HepG2 (cell line): Measurements from ENCODE around the gene GALNT15. TPM values are rescaled to one million over a fixed set of nuclear protein-coding genes. Genes with fewer than 3 reads are reported as not detected.

ENCODE experiments used
- AGO2 ChIP-seq: fragments of 200-400 bp; formaldehyde crosslinking; optimal IDR thresholded peaks from 2 replicates; pipeline ENCODE3; 2017; ENCODE audit warnings: mild to moderate bottlenecking, low read depth, low read length, moderate library complexity
- KDM6A ChIP-seq: IDR thresholded peaks from 2 replicates; pipeline ENCODE4 v1.6.1; 2016; ENCODE audit warnings: low read depth
- RCOR2 ChIP-seq: IDR thresholded peaks from 2 replicates; pipeline ENCODE4 v1.6.1; 2016; ENCODE audit warnings: missing biosample characterization, missing genetic modification reagents
- RELA ChIP-seq: sonication (generic); formaldehyde crosslinking; IDR thresholded peaks from 2 replicates; pipeline ENCODE4 v1.4.0; 2020; ENCODE audit warnings: missing genetic modification reagents
- SAFB2 ChIP-seq: sonication (generic); formaldehyde crosslinking; IDR thresholded peaks from 2 replicates; pipeline ENCODE4 v1.5.1; 2020; ENCODE audit warnings: missing genetic modification reagents, low read depth, mild to moderate bottlenecking, borderline replicate concordance
- SCMH1 ChIP-seq: sonication (generic); formaldehyde crosslinking; IDR thresholded peaks from 2 replicates; pipeline ENCODE4 v1.9.0; 2021; ENCODE audit warnings: missing genetic modification reagents, mild to moderate bottlenecking, borderline replicate concordance
- SP1 ChIP-seq, 2 experiments: fragments of 450-650 bp in 1 of 2; sonication (generic) in 1 of 2; formaldehyde crosslinking in 1 of 2; IDR thresholded peaks; 2 replicates each; pipeline versions ENCODE4 v1.4.0 to v1.6.1; 2016 to 2020; ENCODE audit warnings: missing genetic modification reagents in 1 of 2
- ZNF3 ChIP-seq: IDR thresholded peaks from 2 replicates; pipeline ENCODE4 v1.7.0; 2017; ENCODE audit warnings: inconsistent platforms
- ZNF562 ChIP-seq: sonication (generic); formaldehyde crosslinking; IDR thresholded peaks from 2 replicates; pipeline ENCODE4 v1.8.0; 2022; ENCODE audit warnings: missing genetic modification reagents, borderline replicate concordance
- polyA plus RNA-seq, 8 experiments: library from polyadenylated mRNA; depleted of rRNA in 3 of 8; stranded (reverse) in 7 of 8; unstranded in 1 of 8; fragments of >200 nt; fragmentation: Illumina TruSeq in 4 of 8; extraction: Trizol in 4 of 8; gene quantifications; 2 replicates each; pipeline versions ENCODE4 v1.2.1 to v1.2.3, GENCODE V29; 2011 to 2016; ENCODE audit warnings: low read depth in 4 of 8, missing spikeins in 1 of 8, mixed read lengths in 1 of 8; ENCODE audit not compliant: insufficient read depth in 1 of 8
- total RNA-seq, 5 experiments: library from RNA; depleted of rRNA; stranded (reverse); fragments of >200 nt; fragmentation: Illumina TruSeq; extraction: Trizol; gene quantifications; 2 replicates each; pipeline ENCODE4 v1.2.3, GENCODE V29; 2016; ENCODE audit warnings: low read depth in 1 of 5
- TF ChIP-seq, protein P1 (sequence below): IDR thresholded peaks from 2 replicates; pipeline ENCODE4 v1.6.1; 2016; ENCODE audit warnings: low read depth, missing genetic modification reagents, missing compliant biosample characterization
- TF ChIP-seq, protein P2 (sequence below): sonication (generic); formaldehyde crosslinking; IDR thresholded peaks from 2 replicates; pipeline ENCODE4 v1.5.1; 2020; ENCODE audit warnings: mild to moderate bottlenecking, moderate library complexity, missing genetic modification reagents
- TF ChIP-seq, protein P3 (sequence below): sonication (generic); formaldehyde crosslinking; IDR thresholded peaks from 2 replicates; pipeline ENCODE4; 2020; ENCODE audit warnings: missing genetic modification reagents, mild to moderate bottlenecking, borderline replicate concordance
- TF ChIP-seq, protein P4 (sequence below), 2 experiments: sonication (generic) in 1 of 2; formaldehyde crosslinking in 1 of 2; IDR thresholded peaks; 2 replicates each; pipeline versions ENCODE4 v1.4.0 to v1.6.1; 2016 to 2020; ENCODE audit warnings: borderline replicate concordance in 1 of 2, low read depth in 1 of 2, mild to moderate bottlenecking in 1 of 2, missing genetic modification reagents in 1 of 2

The GALNT15 gene
- total and polyA plus RNA-seq, 2 of the 13 experiments (the other 11 are each of a cell fraction or from before 2014, with no cell fraction given), result 0.02 to 0.04 TPM

DNA sequence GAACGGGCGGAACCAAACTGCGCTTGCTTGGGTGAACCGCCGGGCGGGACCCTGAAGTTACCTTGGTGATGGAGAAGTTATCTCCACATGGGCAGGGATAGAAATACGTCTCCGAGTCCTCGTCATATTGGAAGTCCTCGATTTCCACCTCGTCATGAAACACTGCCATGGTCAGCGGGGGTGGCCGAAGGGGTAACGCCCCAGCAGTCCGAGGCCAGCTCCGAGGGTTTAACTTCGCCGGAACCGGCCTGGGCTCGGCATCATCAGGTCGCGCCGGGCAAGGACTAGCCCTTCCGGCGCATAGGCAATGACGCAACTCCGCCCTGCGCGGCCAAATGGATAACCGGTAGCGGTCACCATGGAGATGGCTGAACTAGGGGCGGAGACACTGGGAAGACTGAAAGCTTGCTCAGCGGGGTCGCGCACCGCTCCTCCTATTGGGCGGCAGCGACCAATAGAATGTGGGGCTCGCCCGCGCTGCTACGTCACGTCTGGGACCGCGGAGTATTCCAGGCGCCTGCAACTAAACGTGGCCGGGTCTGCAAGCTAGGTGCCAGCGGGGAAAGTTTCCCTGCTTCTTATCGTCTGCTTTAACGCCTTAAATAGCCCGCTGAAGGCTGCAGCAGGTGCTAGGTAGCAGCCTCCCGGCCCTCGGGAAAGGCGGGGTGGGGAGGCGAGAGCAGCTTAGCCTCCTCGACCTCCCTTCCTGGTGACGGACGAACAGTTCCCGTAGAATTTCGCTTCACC is 90.4 kb downstream of the GALNT15 start, which contains the start of the genes DPH3 and OXNAD1 (continued):
- TF ChIP-seq, protein P1, sequence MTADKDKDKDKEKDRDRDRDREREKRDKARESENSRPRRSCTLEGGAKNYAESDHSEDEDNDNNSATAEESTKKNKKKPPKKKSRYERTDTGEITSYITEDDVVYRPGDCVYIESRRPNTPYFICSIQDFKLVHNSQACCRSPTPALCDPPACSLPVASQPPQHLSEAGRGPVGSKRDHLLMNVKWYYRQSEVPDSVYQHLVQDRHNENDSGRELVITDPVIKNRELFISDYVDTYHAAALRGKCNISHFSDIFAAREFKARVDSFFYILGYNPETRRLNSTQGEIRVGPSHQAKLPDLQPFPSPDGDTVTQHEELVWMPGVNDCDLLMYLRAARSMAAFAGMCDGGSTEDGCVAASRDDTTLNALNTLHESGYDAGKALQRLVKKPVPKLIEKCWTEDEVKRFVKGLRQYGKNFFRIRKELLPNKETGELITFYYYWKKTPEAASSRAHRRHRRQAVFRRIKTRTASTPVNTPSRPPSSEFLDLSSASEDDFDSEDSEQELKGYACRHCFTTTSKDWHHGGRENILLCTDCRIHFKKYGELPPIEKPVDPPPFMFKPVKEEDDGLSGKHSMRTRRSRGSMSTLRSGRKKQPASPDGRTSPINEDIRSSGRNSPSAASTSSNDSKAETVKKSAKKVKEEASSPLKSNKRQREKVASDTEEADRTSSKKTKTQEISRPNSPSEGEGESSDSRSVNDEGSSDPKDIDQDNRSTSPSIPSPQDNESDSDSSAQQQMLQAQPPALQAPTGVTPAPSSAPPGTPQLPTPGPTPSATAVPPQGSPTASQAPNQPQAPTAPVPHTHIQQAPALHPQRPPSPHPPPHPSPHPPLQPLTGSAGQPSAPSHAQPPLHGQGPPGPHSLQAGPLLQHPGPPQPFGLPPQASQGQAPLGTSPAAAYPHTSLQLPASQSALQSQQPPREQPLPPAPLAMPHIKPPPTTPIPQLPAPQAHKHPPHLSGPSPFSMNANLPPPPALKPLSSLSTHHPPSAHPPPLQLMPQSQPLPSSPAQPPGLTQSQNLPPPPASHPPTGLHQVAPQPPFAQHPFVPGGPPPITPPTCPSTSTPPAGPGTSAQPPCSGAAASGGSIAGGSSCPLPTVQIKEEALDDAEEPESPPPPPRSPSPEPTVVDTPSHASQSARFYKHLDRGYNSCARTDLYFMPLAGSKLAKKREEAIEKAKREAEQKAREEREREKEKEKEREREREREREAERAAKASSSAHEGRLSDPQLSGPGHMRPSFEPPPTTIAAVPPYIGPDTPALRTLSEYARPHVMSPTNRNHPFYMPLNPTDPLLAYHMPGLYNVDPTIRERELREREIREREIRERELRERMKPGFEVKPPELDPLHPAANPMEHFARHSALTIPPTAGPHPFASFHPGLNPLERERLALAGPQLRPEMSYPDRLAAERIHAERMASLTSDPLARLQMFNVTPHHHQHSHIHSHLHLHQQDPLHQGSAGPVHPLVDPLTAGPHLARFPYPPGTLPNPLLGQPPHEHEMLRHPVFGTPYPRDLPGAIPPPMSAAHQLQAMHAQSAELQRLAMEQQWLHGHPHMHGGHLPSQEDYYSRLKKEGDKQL (CRISPR knock-in tag), result no peak
- TF ChIP-seq AGO2 (no peak), ZNF3 (CRISPR knock-in tag) (no peak), SAFB2 (CRISPR knock-in tag) (no peak; the same call in 1 of the 2 replicates), RELA (CRISPR knock-in tag) (no peak), KDM6A (CRISPR knock-in tag) (no peak), SP1 (IDR thresholded peaks at IDR 0.05) (no peak), SP1 (CRISPR knock-in tag; IDR thresholded peaks at IDR 0.05) (peak; percentile 78), SCMH1 (no peak), RCOR2 (CRISPR knock-in tag) (no peak), ZNF562 (CRISPR knock-in tag) (no peak)
- TF ChIP-seq, protein P2, sequence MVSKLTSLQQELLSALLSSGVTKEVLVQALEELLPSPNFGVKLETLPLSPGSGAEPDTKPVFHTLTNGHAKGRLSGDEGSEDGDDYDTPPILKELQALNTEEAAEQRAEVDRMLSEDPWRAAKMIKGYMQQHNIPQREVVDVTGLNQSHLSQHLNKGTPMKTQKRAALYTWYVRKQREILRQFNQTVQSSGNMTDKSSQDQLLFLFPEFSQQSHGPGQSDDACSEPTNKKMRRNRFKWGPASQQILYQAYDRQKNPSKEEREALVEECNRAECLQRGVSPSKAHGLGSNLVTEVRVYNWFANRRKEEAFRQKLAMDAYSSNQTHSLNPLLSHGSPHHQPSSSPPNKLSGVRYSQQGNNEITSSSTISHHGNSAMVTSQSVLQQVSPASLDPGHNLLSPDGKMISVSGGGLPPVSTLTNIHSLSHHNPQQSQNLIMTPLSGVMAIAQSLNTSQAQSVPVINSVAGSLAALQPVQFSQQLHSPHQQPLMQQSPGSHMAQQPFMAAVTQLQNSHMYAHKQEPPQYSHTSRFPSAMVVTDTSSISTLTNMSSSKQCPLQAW, result peak; percentile 72; the same call in 1 of the 2 replicates
- TF ChIP-seq, protein P3, sequence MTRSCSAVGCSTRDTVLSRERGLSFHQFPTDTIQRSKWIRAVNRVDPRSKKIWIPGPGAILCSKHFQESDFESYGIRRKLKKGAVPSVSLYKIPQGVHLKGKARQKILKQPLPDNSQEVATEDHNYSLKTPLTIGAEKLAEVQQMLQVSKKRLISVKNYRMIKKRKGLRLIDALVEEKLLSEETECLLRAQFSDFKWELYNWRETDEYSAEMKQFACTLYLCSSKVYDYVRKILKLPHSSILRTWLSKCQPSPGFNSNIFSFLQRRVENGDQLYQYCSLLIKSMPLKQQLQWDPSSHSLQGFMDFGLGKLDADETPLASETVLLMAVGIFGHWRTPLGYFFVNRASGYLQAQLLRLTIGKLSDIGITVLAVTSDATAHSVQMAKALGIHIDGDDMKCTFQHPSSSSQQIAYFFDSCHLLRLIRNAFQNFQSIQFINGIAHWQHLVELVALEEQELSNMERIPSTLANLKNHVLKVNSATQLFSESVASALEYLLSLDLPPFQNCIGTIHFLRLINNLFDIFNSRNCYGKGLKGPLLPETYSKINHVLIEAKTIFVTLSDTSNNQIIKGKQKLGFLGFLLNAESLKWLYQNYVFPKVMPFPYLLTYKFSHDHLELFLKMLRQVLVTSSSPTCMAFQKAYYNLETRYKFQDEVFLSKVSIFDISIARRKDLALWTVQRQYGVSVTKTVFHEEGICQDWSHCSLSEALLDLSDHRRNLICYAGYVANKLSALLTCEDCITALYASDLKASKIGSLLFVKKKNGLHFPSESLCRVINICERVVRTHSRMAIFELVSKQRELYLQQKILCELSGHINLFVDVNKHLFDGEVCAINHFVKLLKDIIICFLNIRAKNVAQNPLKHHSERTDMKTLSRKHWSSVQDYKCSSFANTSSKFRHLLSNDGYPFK (CRISPR knock-in tag), result peak; percentile 86; the same call in 1 of the 2 replicates
- TF ChIP-seq, protein P4, sequence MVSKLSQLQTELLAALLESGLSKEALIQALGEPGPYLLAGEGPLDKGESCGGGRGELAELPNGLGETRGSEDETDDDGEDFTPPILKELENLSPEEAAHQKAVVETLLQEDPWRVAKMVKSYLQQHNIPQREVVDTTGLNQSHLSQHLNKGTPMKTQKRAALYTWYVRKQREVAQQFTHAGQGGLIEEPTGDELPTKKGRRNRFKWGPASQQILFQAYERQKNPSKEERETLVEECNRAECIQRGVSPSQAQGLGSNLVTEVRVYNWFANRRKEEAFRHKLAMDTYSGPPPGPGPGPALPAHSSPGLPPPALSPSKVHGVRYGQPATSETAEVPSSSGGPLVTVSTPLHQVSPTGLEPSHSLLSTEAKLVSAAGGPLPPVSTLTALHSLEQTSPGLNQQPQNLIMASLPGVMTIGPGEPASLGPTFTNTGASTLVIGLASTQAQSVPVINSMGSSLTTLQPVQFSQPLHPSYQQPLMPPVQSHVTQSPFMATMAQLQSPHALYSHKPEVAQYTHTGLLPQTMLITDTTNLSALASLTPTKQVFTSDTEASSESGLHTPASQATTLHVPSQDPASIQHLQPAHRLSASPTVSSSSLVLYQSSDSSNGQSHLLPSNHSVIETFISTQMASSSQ (IDR thresholded peaks at IDR 0.05; ENCODE audit: low read depth), result peak; percentile 33; the same call in 1 of the 2 replicates
- TF ChIP-seq, protein P4 (CRISPR knock-in tag; IDR thresholded peaks at IDR 0.05; ENCODE audit: borderline replicate concordance), result peak; percentile 33; the same call in 1 of the 2 replicates
